K562 (cell line): Measurements from ENCODE around the gene HYI. TPM values are rescaled to one million over a fixed set of nuclear protein-coding genes. Genes with fewer than 3 reads are reported as not detected.
A peak's percentile ranks its signal among the peaks of the same experiment; 100 is the strongest.

ENCODE experiments used
- ATAC-seq: fragments of 200-7000 bp; cut with Tn5 transposase; 3 replicates; pipeline ENCODE4 v1.9.1; 2020; ENCODE audit warnings: moderate library complexity
- BruUV-seq: library from RNA; stranded (reverse); fragments of 400-500 nt; replicated peaks from 2 replicates; lab custom pipeline; 2021; lab: Mats Ljungman, UMichigan
- CTCF ChIA-PET: fragments of 300-600 bp; formaldehyde crosslinking; extraction: SDS; loops from one replicate; lab custom pipeline; 2021; ENCODE audit warnings: low intra/inter-chr PET ratio; lab: Yijun Ruan, JAX
- POLR2A ChIA-PET: fragments of 300-600, 350-650 bp; sonication (Branson Sonifier 250); formaldehyde crosslinking; extraction: SDS; loops from one replicate; lab custom pipeline; 2021; ENCODE audit warnings: antibody characterized with exemption, inconsistent platforms; lab: Yijun Ruan, JAX
- DNase-seq, 4 experiments: peaks; one replicate each; pipeline versions ENCODE4 v3.0.0 to v3.0.0-alpha.2; 2011 to 2018; ENCODE audit warnings: low spot score in 3 of 4, mixed read lengths in 3 of 4; ENCODE audit errors: extremely low read depth in 1 of 4
- FAIRE-seq: peaks from 2 replicates; lab custom pipeline; 2011; peaks lifted over from hg19 to GRCh38; lab: Jason Lieb, UNC
- H2AFZ ChIP-seq: 2 replicates; pipeline ENCODE4 v1.6.0; 2011; ENCODE audit warnings: low read depth, low read length, control low read depth, inconsistent platforms
- H3K27ac ChIP-seq: fragments of 200-600 bp; 3 replicates; pipeline ENCODE4 v1.8.0; 2011; ENCODE audit warnings: low read depth, mild to moderate bottlenecking, control low read depth, inconsistent platforms, low read length, moderate library complexity, mixed read lengths; ENCODE audit errors: extremely low read depth
- H3K27me3 ChIP-seq, 2 experiments: fragments of 300-600 bp in 1 of 2; 2 replicates in 1 of 2; 3 replicates in 1 of 2; pipeline versions ENCODE4 v1.6.0 to v1.8.0; 2011; ENCODE audit warnings: inconsistent platforms in 2 of 2, low read length in 2 of 2, mild to moderate bottlenecking in 1 of 2, mixed read lengths in 1 of 2, moderate library complexity in 1 of 2; ENCODE audit not compliant: control insufficient read depth in 2 of 2, insufficient read depth in 2 of 2
- H3K36me3 ChIP-seq: fragments of 300-600 bp; 3 replicates; pipeline ENCODE4 v1.8.0; 2011; ENCODE audit warnings: mild to moderate bottlenecking, low read length, inconsistent platforms; ENCODE audit not compliant: control insufficient read depth, insufficient read depth
- H3K4me1 ChIP-seq, 2 experiments: fragments of 200-600 bp in 1 of 2; replicated peaks in 1 of 2; 2 replicates in 1 of 2; 3 replicates in 1 of 2; pipeline versions ENCODE4 v1.5.1 to v1.8.0; 2011; ENCODE audit warnings: inconsistent platforms in 2 of 2, low read length in 2 of 2, mild to moderate bottlenecking in 1 of 2, mixed read lengths in 1 of 2, moderate library complexity in 1 of 2; ENCODE audit not compliant: control insufficient read depth in 2 of 2, insufficient read depth in 2 of 2
- H3K4me2 ChIP-seq: 2 replicates; pipeline ENCODE4 v1.6.1; 2011; ENCODE audit warnings: low read length, control low read depth, inconsistent platforms, mixed read lengths; ENCODE audit not compliant: insufficient read depth
- H3K4me3 ChIP-seq: fragments of 200-600 bp; sonication (generic), shearing (Covaris generic); 2 replicates; pipeline ENCODE4 v1.5.1; 2016; ENCODE audit warnings: control low read depth, inconsistent platforms
- H3K79me2 ChIP-seq: fragments of 200-600 bp; 3 replicates; pipeline ENCODE4 v1.8.0; 2011; ENCODE audit warnings: low read length, inconsistent platforms; ENCODE audit not compliant: control insufficient read depth, insufficient read depth
- H3K9ac ChIP-seq, 2 experiments: 2 replicates each; pipeline versions ENCODE4 v1.6.0 to v1.6.1; 2011; ENCODE audit warnings: low read depth in 2 of 2, low read length in 2 of 2, control low read depth in 1 of 2, inconsistent platforms in 1 of 2, mild to moderate bottlenecking in 1 of 2, mixed read lengths in 1 of 2; ENCODE audit not compliant: insufficient read depth in 1 of 2
- H3K9me1 ChIP-seq: one replicate; pipeline ENCODE4 v1.6.0; 2011; ENCODE audit warnings: inconsistent platforms, mild to moderate bottlenecking, low read length, moderate library complexity; ENCODE audit not compliant: control insufficient read depth, insufficient read depth
- H3K9me3 ChIP-seq: replicated peaks from 2 replicates; pipeline ENCODE4 v1.5.1; 2011; ENCODE audit warnings: low read depth, low read length, inconsistent platforms; ENCODE audit not compliant: control insufficient read depth, insufficient read depth
- H4K20me1 ChIP-seq: replicated peaks from 2 replicates; pipeline ENCODE4 v1.6.1; 2011; ENCODE audit warnings: low read length, inconsistent platforms, mixed read lengths; ENCODE audit not compliant: control insufficient read depth, insufficient read depth
- CBX1 ChIP-seq: sonication (generic); IDR thresholded peaks from 2 replicates; pipeline ENCODE4 v1.6.1; 2016; ENCODE audit warnings: antibody characterized with exemption, low read depth, mild to moderate bottlenecking
- HMGN3 ChIP-seq: IDR thresholded peaks from 2 replicates; pipeline ENCODE4 v1.6.1; 2011; ENCODE audit warnings: borderline replicate concordance, low read depth, mild to moderate bottlenecking, mixed read lengths, low read length; ENCODE audit not compliant: insufficient read length; ENCODE audit errors: extremely low read depth
- POLR2G ChIP-seq: fragments of 200-400 bp; formaldehyde crosslinking; IDR thresholded peaks from 2 replicates; pipeline ENCODE4 v1.6.1; 2017; ENCODE audit warnings: low read depth, mild to moderate bottlenecking, antibody characterized with exemption, low read length, moderate library complexity
- RBM15 ChIP-seq: fragments of 200-400 bp; formaldehyde crosslinking; IDR thresholded peaks from 2 replicates; pipeline ENCODE4 v1.6.1; 2018; ENCODE audit warnings: mild to moderate bottlenecking, low read length, moderate library complexity; ENCODE audit not compliant: insufficient read depth
- SRSF1 ChIP-seq: fragments of 200-400 bp; formaldehyde crosslinking; IDR thresholded peaks from 2 replicates; pipeline ENCODE4 v1.6.1; 2017; ENCODE audit warnings: mild to moderate bottlenecking, low read depth, low read length, moderate library complexity
- TCF7L2 ChIP-seq: fragments of 150-350 bp; IDR thresholded peaks from 2 replicates; pipeline ENCODE4 v1.6.1; 2016; ENCODE audit warnings: low read depth, mild to moderate bottlenecking, low read length, moderate library complexity
- WGBS: fragments of 100-300 bp; shearing (Covaris generic); methylation state at CpG from one replicate; pipeline ENCODE4 v1.1.6; 2016; ENCODE audit warnings: low coverage, mixed read lengths; ENCODE audit not compliant: insufficient coverage; ENCODE audit errors: missing lambda C conversion rate; 5-methylcytosine and 5-hydroxymethylcytosine counted together
- in situ Hi-C: fragments of 300-500 bp; cut with MboI; formaldehyde crosslinking; loops from 4 replicates; pipeline ENCODE4 v1.15.0; 2018; ENCODE audit warnings: inconsistent platforms, mixed read lengths
- intact Hi-C: fragments of 100-400 bp; cut with micrococcal nuclease; formaldehyde crosslinking; loops from 2 replicates; pipeline ENCODE4 v1.14.2; 2022
- polyA plus RNA-seq, 8 experiments: library from polyadenylated mRNA; depleted of rRNA in 4 of 8; stranded (reverse) in 5 of 8; unstranded in 3 of 8; fragments of >200 nt; fragmentation: Nextera tagmentation in 2 of 8; fragmentation: Illumina TruSeq in 1 of 8; extraction: Ambion mirVana in 2 of 8; extraction: Trizol in 1 of 8; gene quantifications; 2 replicates each; pipeline versions ENCODE4 v1.2.1 to v1.2.3, GENCODE V29; 2011 to 2014; ENCODE audit warnings: inconsistent platforms in 1 of 8, missing spikeins in 1 of 8
- total RNA-seq, 7 experiments: library from RNA; depleted of rRNA in 6 of 7; stranded (reverse); fragments of >200 nt in 6 of 7; fragmentation: Illumina TruSeq in 2 of 7; extraction: Trizol in 2 of 7; gene quantifications; 2 replicates each; pipeline versions ENCODE4 v1.2.1 to v1.2.3, GENCODE V29; 2011 to 2021; ENCODE audit warnings: low replicate concordance in 1 of 7

Gene HYI
- total and polyA plus RNA-seq, 9 of the 15 experiments (the other 6 are each of a cell fraction or from before 2014, with no cell fraction given): 0.04 to 4.1 (median 1.4) TPM; not detected in 1

- TF ChIP-seq TCF7L2: no peak
- no peak for TF ChIP-seq CBX1
- TF ChIP-seq RBM15: no peak
- TF ChIP-seq SRSF1: no peak
These were observed 4.6 kb downstream of the HYI start (continued) for GRCh38 chr1:43448955-43449707.

GRCh38 chr1:43447891-43448708, 5.6 kb downstream of the HYI start:
- DNase-seq: no peak
- TF ChIP-seq POLR2G (peak; percentile 21; the same call in 1 of the 2 replicates), HMGN3 (no peak)
- TF ChIP-seq, all 486 proteins: peak for 1
- Histone ChIP-seq H3K36me3 (peaks cover 63% of the 10 kb centered on the region; the same call in 2 of the 3 replicates), H3K4me2 (no peak overlapping the region), H3K79me2 (no peaks in the 10 kb centered on the region), H3K9me3 (no peaks in the 10 kb centered on the region), H3K4me1 (peaks cover 8 to 15% of the 10 kb centered on the region in 2 experiments; a peak in 4 of 5 replicates), H4K20me1 (peaks cover 4% of the 10 kb centered on the region; the same call in 1 of the 2 replicates), H3K27me3 (no peaks in the 10 kb centered on the region), H3K27ac (no peak overlapping the region), H3K9me1 (peaks cover 4% of the 10 kb centered on the region), H3K9ac (no peak overlapping the region), H3K4me3 (no peak overlapping the region), H2AFZ (no peak overlapping the region)
- ChIA-PET POLR2A (interaction anchor here (0.5 to 1.2 kb wide), 4 partner anchors 11 to 1755 kb away, joined by 3 to 7 read pairs (median 4); no protein-coding TSS in a partner anchor), CTCF (no interaction called here)
- FAIRE-seq (no peak), ATAC-seq (no peak)
- intact Hi-C loops: no loop called here
- 82% methylated on average over 25 of the region's 25 CpGs for WGBS
- in situ Hi-C loops: no loop called here
- no TSS peak for BruUV-seq
